UCSD-AML1 (cell line): Measurements from ENCODE around the gene LSP1.
"Not testable (repeated sequence)": the region's sequence is repeated elsewhere in the genome, so short reads cannot be mapped to it uniquely, and the experiment has no call there.

Experiments
- DNase-seq: peaks from one replicate; lab custom pipeline; 2025; ENCODE audit not compliant: unreplicated experiment; lab: John Stamatoyannopoulos, UW

Gene LSP1

GRCh38 chr11:1875093-1875850, 22.4 kb downstream of the LSP1 start:
- DNase-seq, result no peak

GRCh38 chr11:1875851-1876301, 23.0 kb downstream of the LSP1 start:
- not testable (repeated sequence) for DNase-seq

- DNase-seq, result peak; percentile 50
Measured at GRCh38 chr11:1876361-1877063, 23.6 kb downstream of the LSP1 start.

- no peak for DNase-seq
Measured at GRCh38 chr11:1877211-1878136, 24.6 kb downstream of the LSP1 start.

- DNase-seq, result no peak
Measured at GRCh38 chr11:1878137-1879031, 25.5 kb downstream of the LSP1 start.

GRCh38 chr11:1879342-1879940, 26.6 kb downstream of the LSP1 start:
- DNase-seq, result no peak

- no peak for DNase-seq
Measured at GRCh38 chr11:1879941-1880720, 27.2 kb downstream of the LSP1 start.

- no peak for DNase-seq
Measured at GRCh38 chr11:1880746-1881441, 28.0 kb downstream of the LSP1 start.

GRCh38 chr11:1881442-1882264, 28.8 kb downstream of the LSP1 start:
- DNase-seq, result no peak

- peak; percentile 81 for DNase-seq
Measured at GRCh38 chr11:1882265-1883238, 29.7 kb downstream of the LSP1 start.

GRCh38 chr11:1883346-1884302, 30.7 kb downstream of the LSP1 start:
- DNase-seq, result no peak

- DNase-seq, result no peak
Measured at GRCh38 chr11:1884303-1884700, 31.4 kb downstream of the LSP1 start.

GRCh38 chr11:1886551-1886950, 33.7 kb downstream of the LSP1 start:
- DNase-seq, result not testable (repeated sequence)

- no peak for DNase-seq
Measured at GRCh38 chr11:1887451-1888346, 34.8 kb downstream of the LSP1 start.
